Fibroblast of lung (primary cell): ENCODE results near the gene ATP6V0D1. TPM values are rescaled to one million over a fixed set of nuclear protein-coding genes. Genes with fewer than 3 reads are reported as not detected.

Experiments used
- DNase-seq, 2 donors: peaks; one replicate each; pipeline versions ENCODE4 v3.0.0 to v3.0.0-alpha.2; 2010; ENCODE audit warnings: low read depth in 2 of 2
- H2AFZ ChIP-seq: 2 replicates; pipeline ENCODE4 v1.5.1; 2012; ENCODE audit warnings: low read length, control low read depth, inconsistent platforms
- H3K27ac ChIP-seq: 2 replicates; pipeline ENCODE4 v1.5.1; 2011; ENCODE audit warnings: low read length, control low read depth; ENCODE audit not compliant: insufficient read depth
- H3K27me3 ChIP-seq: 2 replicates; pipeline ENCODE4 v1.5.1; 2011; ENCODE audit warnings: mild to moderate bottlenecking, low read length; ENCODE audit not compliant: control insufficient read depth, insufficient read depth
- H3K36me3 ChIP-seq: 2 replicates; pipeline ENCODE4 v1.5.1; 2011; ENCODE audit warnings: low read length; ENCODE audit not compliant: control insufficient read depth, insufficient read depth
- H3K4me1 ChIP-seq: 2 replicates; pipeline ENCODE4 v1.5.1; 2011; ENCODE audit warnings: low read length; ENCODE audit not compliant: control insufficient read depth, insufficient read depth; ENCODE audit errors: extremely low read depth
- H3K4me2 ChIP-seq: 2 replicates; pipeline ENCODE4 v1.5.1; 2011; ENCODE audit warnings: low read length, control low read depth; ENCODE audit not compliant: insufficient read depth; ENCODE audit errors: extremely low read depth
- H3K4me3 ChIP-seq, 4 experiments: fragments of 200-600 bp in 1 of 4; sonication (generic) in 1 of 4; replicated peaks in 1 of 4; 2 replicates each; pipeline ENCODE4 v1.5.1; 2011 to 2016; ENCODE audit warnings: low read length in 4 of 4, low read depth in 3 of 4, mild to moderate bottlenecking in 3 of 4, control low read depth in 2 of 4, inconsistent platforms in 1 of 4, mixed read lengths in 1 of 4; ENCODE audit not compliant: insufficient read depth in 1 of 4; ENCODE audit errors: control extremely low read depth in 1 of 4
- H3K79me2 ChIP-seq: 2 replicates; pipeline ENCODE4 v1.5.1; 2012; ENCODE audit warnings: mild to moderate bottlenecking, low read length, inconsistent platforms; ENCODE audit not compliant: control insufficient read depth, insufficient read depth
- H3K9ac ChIP-seq: 2 replicates; pipeline ENCODE4 v1.5.1; 2011; ENCODE audit warnings: mild to moderate bottlenecking, low read length, control low read depth; ENCODE audit not compliant: insufficient read depth
- H3K9me3 ChIP-seq: 2 replicates; pipeline ENCODE4 v1.5.1; 2012; ENCODE audit warnings: low read depth, low read length; ENCODE audit not compliant: control insufficient read depth, insufficient read depth
- H4K20me1 ChIP-seq: 2 replicates; pipeline ENCODE4 v1.5.1; 2011; ENCODE audit warnings: low read length; ENCODE audit not compliant: control insufficient read depth, insufficient read depth; ENCODE audit errors: extremely low read depth
- CTCF ChIP-seq, 2 donors: IDR thresholded peaks in 1 of 2; conservative IDR thresholded peaks in 1 of 2; 1 replicate in 1 of 2; 2 replicates in 1 of 2; pipeline ENCODE4 v1.5.1; 2011 to 2012; ENCODE audit warnings: low read length in 2 of 2, control low read depth in 1 of 2, inconsistent platforms in 1 of 2, low read depth in 1 of 2, mild to moderate bottlenecking in 1 of 2
- EZH2 ChIP-seq: IDR thresholded peaks from 2 replicates; pipeline ENCODE4 v1.5.1; 2012; ENCODE audit warnings: low read length, control low read depth, mild to moderate bottlenecking; ENCODE audit errors: missing control alignments
- polyA plus RNA-seq, 2 donors: library from polyadenylated mRNA; depleted of rRNA in 1 of 2; stranded (reverse) in 1 of 2; unstranded in 1 of 2; fragments of >200 nt; gene quantifications; 2 replicates each; pipeline ENCODE4 v1.2.1, GENCODE V29; 2011 to 2012; ENCODE audit warnings: missing spikeins in 1 of 2
- total RNA-seq: library from RNA; depleted of rRNA; stranded (reverse); fragments of >200 nt; gene quantifications from 2 replicates; pipeline ENCODE4 v1.2.1, GENCODE V29; 2014

The ATP6V0D1 gene
- total and polyA plus RNA-seq, 2 donors (not counting 1 experiment from before 2014, with no cell fraction given): 91.2 to 183 TPM

GRCh38 chr16:67445441-67445912, 35.5 kb downstream of the ATP6V0D1 start:
- Histone ChIP-seq H3K4me3 (no peak overlapping the region), H3K4me2 (no peak overlapping the region), H4K20me1 (peaks cover 4% of the 10 kb centered on the region), H3K36me3 (peaks cover 10% of the 10 kb centered on the region), H3K9ac (no peak overlapping the region), H3K79me2 (no peaks in the 10 kb centered on the region), H3K27ac (no peak overlapping the region), H2AFZ (no peak overlapping the region), H3K27me3 (no peaks in the 10 kb centered on the region), H3K9me3 (no peaks in the 10 kb centered on the region), H3K4me1 (peaks cover 27% of the 10 kb centered on the region)
- DNase-seq: no peak
- no peak for TF ChIP-seq CTCF (conservative IDR thresholded peaks at IDR 0.05 in 1 of 2, IDR thresholded peaks at IDR 0.05 in 1 of 2; ENCODE audit: low read depth in 1 of 2, low read length in 2 of 2)
- TF ChIP-seq EZH2: no peak

GRCh38 chr16:67445126-67445426, 35.9 kb downstream of the ATP6V0D1 start:
- H3K9me3 ChIP-seq: no peaks in the 10 kb centered on the region
- H4K20me1 ChIP-seq: peaks cover 1% of the 10 kb centered on the region
- H3K27ac ChIP-seq: no peak overlapping the region
- no peak overlapping the region for H3K4me3 ChIP-seq
- no peak overlapping the region for H3K4me2 ChIP-seq
- peaks cover 10% of the 10 kb centered on the region for H3K36me3 ChIP-seq
- no peak overlapping the region for H2AFZ ChIP-seq
- no peaks in the 10 kb centered on the region for H3K27me3 ChIP-seq
- DNase-seq: no peak
- no peak overlapping the region for H3K9ac ChIP-seq
- H3K79me2 ChIP-seq: no peaks in the 10 kb centered on the region
- TF ChIP-seq EZH2 (no peak), CTCF (conservative IDR thresholded peaks at IDR 0.05 in 1 of 2, IDR thresholded peaks at IDR 0.05 in 1 of 2; ENCODE audit: low read depth in 1 of 2, low read length in 2 of 2) (no peak)
- H3K4me1 ChIP-seq: peaks cover 27% of the 10 kb centered on the region

- H3K9ac ChIP-seq: no peak overlapping the region
- H3K27me3 ChIP-seq: no peaks in the 10 kb centered on the region
- H4K20me1 ChIP-seq: no peaks in the 10 kb centered on the region
- peaks cover 27% of the 10 kb centered on the region for H3K4me1 ChIP-seq
- no peak overlapping the region for H2AFZ ChIP-seq
- TF ChIP-seq CTCF (conservative IDR thresholded peaks at IDR 0.05 in 1 of 2, IDR thresholded peaks at IDR 0.05 in 1 of 2; ENCODE audit: low read depth in 1 of 2, low read length in 2 of 2) (no peak), EZH2 (no peak)
- H3K4me2 ChIP-seq: no peak overlapping the region
- H3K4me3 ChIP-seq: no peak overlapping the region
- no peaks in the 10 kb centered on the region for H3K79me2 ChIP-seq
- DNase-seq: peak in 1 of 2 donors; percentile 39
- H3K36me3 ChIP-seq: peaks cover 7% of the 10 kb centered on the region
- H3K9me3 ChIP-seq: no peaks in the 10 kb centered on the region
- no peak overlapping the region for H3K27ac ChIP-seq
Observed at GRCh38 chr16:67444259-67445125, 36.5 kb downstream of the ATP6V0D1 start.
